Erythroblast (primary cell): Measurements from ENCODE around the gene GLI2.

Experiments
- DNase-seq, 2 experiments: peaks; one replicate each; lab custom pipeline; 2025; lab: John Stamatoyannopoulos, UW
- GATA1 ChIP-seq: IDR thresholded peaks from 2 replicates; pipeline ENCODE4 v1.6.1; 2011; ENCODE audit warnings: low read depth, mild to moderate bottlenecking, control low read depth, low read length, moderate library complexity
- POLR2A ChIP-seq: IDR thresholded peaks from 2 replicates; pipeline ENCODE4 v1.6.1; 2011; ENCODE audit warnings: mild to moderate bottlenecking, low read length

Gene GLI2

GRCh38 chr2:120748310-120748709 lies 12.6 kb downstream of the GLI2 start:
- no peak for DNase-seq
- TF ChIP-seq GATA1 (no peak), POLR2A (no peak)

- DNase-seq, result no peak
- TF ChIP-seq GATA1 (no peak), POLR2A (no peak)
Observed at GRCh38 chr2:120748741-120749140, 13.1 kb downstream of the GLI2 start.

- DNase-seq, result no peak
- TF ChIP-seq GATA1, result no peak
- no peak for TF ChIP-seq POLR2A
Observed at GRCh38 chr2:120749506-120750431, 14.1 kb downstream of the GLI2 start.

GRCh38 chr2:120750488-120751210 lies 15.0 kb downstream of the GLI2 start:
- no peak for DNase-seq
- no peak for TF ChIP-seq GATA1
- no peak for TF ChIP-seq POLR2A

GRCh38 chr2:120751553-120751952 lies 15.9 kb downstream of the GLI2 start:
- TF ChIP-seq GATA1 (no peak), POLR2A (no peak)

GRCh38 chr2:120754067-120754960 lies 18.6 kb downstream of the GLI2 start:
- peak; percentile 3 to 40 for DNase-seq
- TF ChIP-seq POLR2A (no peak), GATA1 (no peak)

More at GRCh38 chr2:120751553-120751952, 15.9 kb downstream of the GLI2 start:
- no peak for DNase-seq

GRCh38 chr2:120758181-120759144 lies 22.8 kb downstream of the GLI2 start:
- no peak for DNase-seq
- TF ChIP-seq POLR2A (no peak), GATA1 (no peak)

- TF ChIP-seq GATA1 (no peak), POLR2A (no peak)
- DNase-seq, result no peak
Observed at GRCh38 chr2:120759543-120760331, 24.1 kb downstream of the GLI2 start.

- TF ChIP-seq GATA1, result no peak
- no peak for TF ChIP-seq POLR2A
- no peak for DNase-seq
Observed at GRCh38 chr2:120760446-120761135, 24.9 kb downstream of the GLI2 start.

GRCh38 chr2:120761164-120761861 lies 25.6 kb downstream of the GLI2 start:
- DNase-seq, result no peak
- no peak for TF ChIP-seq GATA1
- no peak for TF ChIP-seq POLR2A
